ENCODE results near the gene PRKD1. TPM values are rescaled to one million over a fixed set of nuclear protein-coding genes. Genes with fewer than 3 reads are reported as not detected.

The PRKD1 gene
- total RNA-seq, 1 donor from 2014 or later: 0.53 TPM

GRCh38 chr14:29757188-29757680 is 170.4 kb downstream of the PRKD1 start:
- no peak overlapping the region for H3K4me3 ChIP-seq (ENCODE audit: low read depth, low read length)
- TF ChIP-seq CTCF (IDR thresholded peaks at IDR 0.05; ENCODE audit: insufficient read depth, low read length, severe bottlenecking): no peak
- FAIRE-seq (no peak), DNase-seq (ENCODE audit: low read depth) (no peak)
- no peaks in the 10 kb centered on the region for H3K27me3 ChIP-seq (ENCODE audit: control insufficient read depth, insufficient read depth, low read length)
- no peaks in the 10 kb centered on the region for H3K36me3 ChIP-seq (ENCODE audit: control insufficient read depth, insufficient read depth, low read length)

- no peak for TF ChIP-seq CTCF (IDR thresholded peaks at IDR 0.05; ENCODE audit: insufficient read depth, low read length, severe bottlenecking)
- Histone ChIP-seq H3K36me3 (ENCODE audit: control insufficient read depth, insufficient read depth, low read length) (no peaks in the 10 kb centered on the region), H3K27me3 (ENCODE audit: control insufficient read depth, insufficient read depth, low read length) (no peaks in the 10 kb centered on the region), H3K4me3 (ENCODE audit: low read depth, low read length) (no peak overlapping the region)
- no peak for FAIRE-seq
- no peak for DNase-seq (ENCODE audit: low read depth)
Measured at GRCh38 chr14:29756019-29756385, 171.6 kb downstream of the PRKD1 start.

GRCh38 chr14:29755311-29756018 is 172.2 kb downstream of the PRKD1 start:
- DNase-seq (ENCODE audit: low read depth) (no peak), FAIRE-seq (no peak)
- no peaks in the 10 kb centered on the region for H3K27me3 ChIP-seq (ENCODE audit: control insufficient read depth, insufficient read depth, low read length)
- no peak overlapping the region for H3K4me3 ChIP-seq (ENCODE audit: low read depth, low read length)
- H3K36me3 ChIP-seq (ENCODE audit: control insufficient read depth, insufficient read depth, low read length): no peaks in the 10 kb centered on the region
- no peak for TF ChIP-seq CTCF (IDR thresholded peaks at IDR 0.05; ENCODE audit: insufficient read depth, low read length, severe bottlenecking)

- H3K27me3 ChIP-seq (ENCODE audit: control insufficient read depth, insufficient read depth, low read length): no peaks in the 10 kb centered on the region
- TF ChIP-seq CTCF (IDR thresholded peaks at IDR 0.05; ENCODE audit: insufficient read depth, low read length, severe bottlenecking): no peak
- DNase-seq (ENCODE audit: low read depth) (no peak), FAIRE-seq (no peak)
- H3K4me3 ChIP-seq (ENCODE audit: low read depth, low read length): no peak overlapping the region
- no peaks in the 10 kb centered on the region for H3K36me3 ChIP-seq (ENCODE audit: control insufficient read depth, insufficient read depth, low read length)
Measured at GRCh38 chr14:29754134-29754533, 173.5 kb downstream of the PRKD1 start.

GRCh38 chr14:29752221-29752923 is 175.3 kb downstream of the PRKD1 start:
- H3K4me3 ChIP-seq (ENCODE audit: low read depth, low read length): no peak overlapping the region
- DNase-seq (ENCODE audit: low read depth): no peak
- no peaks in the 10 kb centered on the region for H3K36me3 ChIP-seq (ENCODE audit: control insufficient read depth, insufficient read depth, low read length)
- H3K27me3 ChIP-seq (ENCODE audit: control insufficient read depth, insufficient read depth, low read length): no peaks in the 10 kb centered on the region
- TF ChIP-seq CTCF (IDR thresholded peaks at IDR 0.05; ENCODE audit: insufficient read depth, low read length, severe bottlenecking): no peak
- no peak for FAIRE-seq
